Motor neuron (in vitro differentiated cells): ENCODE data around the gene SAMD4A. TPM values are rescaled to one million over a fixed set of nuclear protein-coding genes. Genes with fewer than 3 reads are reported as not detected.
"Not testable (repeated sequence)": the region's sequence is repeated elsewhere in the genome, so short reads cannot be mapped to it uniquely, and the experiment has no call there.

Experiments used
- ATAC-seq, 8 experiments: fragments of 200-7000 bp; cut with Tn5 transposase; replicated peaks in 6 of 8; 2 replicates each; pipeline ENCODE4 v1.8.0; 2021; ENCODE audit warnings: mild to moderate bottlenecking in 8 of 8, moderate library complexity in 8 of 8
- H3K27ac ChIP-seq, 2 donors: fragments of 250-450 bp; sonication (Bioruptor Pico); 2 replicates each; pipeline ENCODE4 v1.9.0; 2021; ENCODE audit warnings: antibody characterized with exemption in 2 of 2, mild to moderate bottlenecking in 2 of 2, moderate library complexity in 1 of 2
- H3K4me1 ChIP-seq, 2 donors: fragments of 250-450 bp; sonication (Bioruptor Pico); replicated peaks in 1 of 2; 2 replicates each; pipeline ENCODE4 v1.6.1; 2021; ENCODE audit warnings: antibody characterized with exemption in 2 of 2, mild to moderate bottlenecking in 2 of 2, moderate library complexity in 1 of 2
- H3K4me3 ChIP-seq, 5 donors: fragments of 250-450 bp; sonication (Bioruptor Pico); 2 replicates each; pipeline ENCODE4 v1.9.0; 2021; ENCODE audit warnings: antibody characterized with exemption in 5 of 5, mild to moderate bottlenecking in 5 of 5, moderate library complexity in 4 of 5
- WGBS, 10 experiments: fragments of 450-650 bp; shearing (Covaris generic); methylation state at CpG; one replicate each; pipeline ENCODE4 v1.0.0; 2022; 5-methylcytosine and 5-hydroxymethylcytosine counted together
- in situ Hi-C, 9 experiments: fragments of 400-800 bp; cut with MboI; loops; one replicate each; pipeline ENCODE4 v1.15.0; 2021; ENCODE audit warnings: low sequenced_read_pairs in 9 of 9, low pct_unique_long_range_greater_than_20kb in 2 of 9; ENCODE audit not compliant: unreplicated experiment in 9 of 9
- total RNA-seq, 8 experiments: library from RNA; unstranded; fragments of 300-600 nt; gene quantifications; 2 replicates each; pipeline versions ENCODE4 v1.2.3 to v1.2.4, GENCODE V29; 2022

The SAMD4A gene
- total RNA-seq, 8 experiments from 2014 or later, result 2.1 to 38.6 (median 9.9) TPM

- Histone ChIP-seq H3K27ac (no peak overlapping the region), H3K4me1 (no peaks in the 10 kb centered on the region), H3K4me3 (no peak overlapping the region)
- in situ Hi-C loops, result loop anchor here in 1 of 9 experiments (25.0 kb wide), 1 partner anchor 236 kb away; the partner anchor contains the start of gene SAMD4A
- 60% methylated on average over 2 of the region's 4 CpGs; no CpG with 5 or more reads in 9 of the 10 experiments for WGBS, 10 experiments
- no peak for ATAC-seq
These were observed 231.1 kb downstream of the SAMD4A start for GRCh38 chr14:54797986-54798385.

GRCh38 chr14:54798465-54799124 lies 231.7 kb downstream of the SAMD4A start:
- Histone ChIP-seq H3K4me3 (no peak overlapping the region), H3K4me1 (no peaks in the 10 kb centered on the region), H3K27ac (no peak overlapping the region)
- 59 to 100% (median 79%) methylated on average over 1 to 9 of the region's 9 CpGs; no CpG with 5 or more reads in 1 of the 10 experiments for WGBS, 10 experiments
- ATAC-seq, result no peak
- in situ Hi-C loops, result loop anchor here in 1 of 9 experiments (25.0 kb wide), 1 partner anchor 236 kb away; the partner anchor contains the start of gene SAMD4A

GRCh38 chr14:54801482-54801881 lies 234.6 kb downstream of the SAMD4A start:
- H3K4me1 ChIP-seq, H3K27ac ChIP-seq, H3K4me3 ChIP-seq, ATAC-seq, in situ Hi-C loops: not testable (repeated sequence)
- 60 to 100% (median 88%) methylated on average over 1 to 2 of the region's 2 CpGs; no CpG with 5 or more reads in 2 of the 10 experiments for WGBS, 10 experiments

GRCh38 chr14:54803396-54803795 lies 236.5 kb downstream of the SAMD4A start:
- no peak for ATAC-seq
- Histone ChIP-seq H3K4me1 (no peaks in the 10 kb centered on the region), H3K27ac (no peak overlapping the region), H3K4me3 (no peak overlapping the region)
- in situ Hi-C loops, result no loop called here
- WGBS, 10 experiments, result 14 to 90% (median 79%) methylated on average over 1 to 4 of the region's 7 CpGs; no CpG with 5 or more reads in 6 of the 10 experiments

- ATAC-seq, result no peak
- 70 to 93% (median 90%) methylated on average over 2 to 10 of the region's 13 CpGs; no CpG with 5 or more reads in 5 of the 10 experiments for WGBS, 10 experiments
- H3K4me3 ChIP-seq, result no peak overlapping the region
- in situ Hi-C loops, result no loop called here
- no peak overlapping the region for H3K27ac ChIP-seq
- no peaks in the 10 kb centered on the region for H3K4me1 ChIP-seq
These were observed 237.1 kb downstream of the SAMD4A start for GRCh38 chr14:54803926-54804537.

GRCh38 chr14:54804538-54805041 lies 237.7 kb downstream of the SAMD4A start:
- no peak for ATAC-seq
- 69 to 100% (median 89%) methylated on average over 1 to 14 of the region's 16 CpGs; no CpG with 5 or more reads in 2 of the 10 experiments for WGBS, 10 experiments

GRCh38 chr14:54805070-54805444 lies 238.1 kb downstream of the SAMD4A start:
- in situ Hi-C loops, result no loop called here
- Histone ChIP-seq H3K4me3 (no peak overlapping the region), H3K27ac (no peak overlapping the region), H3K4me1 (no peaks in the 10 kb centered on the region)
- ATAC-seq, result no peak
- WGBS, 10 experiments, result 30 to 100% (median 64%) methylated on average over 1 to 6 of the region's 6 CpGs; no CpG with 5 or more reads in 4 of the 10 experiments

More at GRCh38 chr14:54804538-54805041, 237.7 kb downstream of the SAMD4A start:
- Histone ChIP-seq H3K4me3 (no peak overlapping the region), H3K4me1 (no peaks in the 10 kb centered on the region), H3K27ac (no peak overlapping the region)
- in situ Hi-C loops, result no loop called here

- no peak overlapping the region for H3K4me3 ChIP-seq
- peak; percentile 85 to 98 (median 88) for ATAC-seq
- no peaks in the 10 kb centered on the region for H3K4me1 ChIP-seq
- 7 to 100% (median 47%) methylated on average over 1 to 10 of the region's 23 CpGs; no CpG with 5 or more reads in 1 of the 10 experiments for WGBS, 10 experiments
- no peak overlapping the region for H3K27ac ChIP-seq
- in situ Hi-C loops, result no loop called here
These were observed 238.8 kb downstream of the SAMD4A start for GRCh38 chr14:54805445-54806322.

GRCh38 chr14:54806616-54807015 lies 239.7 kb downstream of the SAMD4A start:
- WGBS, 10 experiments, result 80 to 100% (median 92%) methylated on average over 1 to 10 of the region's 10 CpGs; no CpG with 5 or more reads in 2 of the 10 experiments
- in situ Hi-C loops, result no loop called here

GRCh38 chr14:54807428-54807827 lies 240.5 kb downstream of the SAMD4A start:
- in situ Hi-C loops, result no loop called here
- no peak overlapping the region for H3K4me3 ChIP-seq
- WGBS, 10 experiments, result 62 to 90% (median 81%) methylated on average over 1 to 6 of the region's 6 CpGs; no CpG with 5 or more reads in 4 of the 10 experiments

More at GRCh38 chr14:54806616-54807015, 239.7 kb downstream of the SAMD4A start:
- no peak overlapping the region for H3K4me3 ChIP-seq
- no peak overlapping the region for H3K27ac ChIP-seq
- no peaks in the 10 kb centered on the region for H3K4me1 ChIP-seq
- ATAC-seq, result no peak

GRCh38 chr14:54807881-54808280 lies 241.0 kb downstream of the SAMD4A start:
- in situ Hi-C loops, result no loop called here

More at GRCh38 chr14:54807428-54807827, 240.5 kb downstream of the SAMD4A start:
- Histone ChIP-seq H3K27ac (no peak overlapping the region), H3K4me1 (peaks cover 0 to 3% of the 10 kb centered on the region in 2 donors)
- ATAC-seq, result no peak

GRCh38 chr14:54808326-54809161 lies 241.6 kb downstream of the SAMD4A start:
- in situ Hi-C loops, result no loop called here
- Histone ChIP-seq H3K4me3 (no peak overlapping the region), H3K4me1 (peaks cover 0 to 6% of the 10 kb centered on the region in 2 donors), H3K27ac (no peak overlapping the region)
- no peak for ATAC-seq
- 56 to 86% (median 80%) methylated on average over 1 to 7 of the region's 8 CpGs; no CpG with 5 or more reads in 3 of the 10 experiments for WGBS, 10 experiments

More at GRCh38 chr14:54807881-54808280, 241.0 kb downstream of the SAMD4A start:
- WGBS, 10 experiments, result 59 to 100% (median 74%) methylated on average over 1 to 5 of the region's 7 CpGs; no CpG with 5 or more reads in 4 of the 10 experiments
- peaks cover 0 to 6% of the 10 kb centered on the region in 2 donors for H3K4me1 ChIP-seq
- ATAC-seq, result no peak
- no peak overlapping the region for H3K4me3 ChIP-seq
- no peak overlapping the region for H3K27ac ChIP-seq
